ENCODE data around the gene UGT1A3. TPM values are rescaled to one million over a fixed set of nuclear protein-coding genes. Genes with fewer than 3 reads are reported as not detected.

The UGT1A3 gene
- total RNA-seq, 1 donor from 2014 or later = not detected

GRCh38 chr2:233691443-233692433, 37.1 kb upstream of the UGT1A3 start:
- H3K27ac Mint-ChIP-seq = no peak overlapping the region
- no peak overlapping the region for H3K4me3 Mint-ChIP-seq
- POLR2A ChIA-PET = no interaction called here
- no peaks in the 10 kb centered on the region for H3K4me1 Mint-ChIP-seq
- H3K27me3 Mint-ChIP-seq = peaks cover under 1% of the 10 kb centered on the region
- TF ChIP-seq CTCF (IDR thresholded peaks at IDR 0.05) = no peak
- CTCF ChIA-PET = no interaction called here
- no peaks in the 10 kb centered on the region for H3K36me3 Mint-ChIP-seq (ENCODE audit: low read depth)
- ATAC-seq (ENCODE audit: low read depth) = no peak
- H3K9me3 Mint-ChIP-seq = no peaks in the 10 kb centered on the region
- DNase-seq = no peak
- intact Hi-C loops (cut with micrococcal nuclease) = no loop called here

GRCh38 chr2:233692648-233693047, 36.2 kb upstream of the UGT1A3 start, which contains the start of gene UGT1A6:
TSS of gene UGT1A6 (plus strand) at chr2:233692890. CDS start at chr2:233693005, 115 bp downstream.
- ChIA-PET CTCF (no interaction called here), POLR2A (no interaction called here)
- Mint-ChIP-seq H3K9me3 (no peaks in the 10 kb centered on the region), H3K27ac (no peak within 1 kb of the TSS), H3K27me3 (peaks cover 5% of the 10 kb centered on the region), H3K4me1 (no peaks in the 10 kb centered on the region), H3K4me3 (no peak within 1 kb of the TSS), H3K36me3 (ENCODE audit: low read depth) (no peaks in the 10 kb centered on the region)
- no peak for TF ChIP-seq CTCF (IDR thresholded peaks at IDR 0.05)
- no peak for ATAC-seq (ENCODE audit: low read depth)
- intact Hi-C loops (cut with micrococcal nuclease) = no loop called here
- no peak for DNase-seq

GRCh38 chr2:233693963-233694362, 34.9 kb upstream of the UGT1A3 start:
- POLR2A ChIA-PET = no interaction called here
- Mint-ChIP-seq H3K9me3 (no peaks in the 10 kb centered on the region), H3K4me3 (no peak overlapping the region), H3K27me3 (peaks cover 5% of the 10 kb centered on the region), H3K36me3 (ENCODE audit: low read depth) (no peaks in the 10 kb centered on the region), H3K4me1 (no peaks in the 10 kb centered on the region), H3K27ac (no peak overlapping the region)
- CTCF ChIA-PET = no interaction called here
- intact Hi-C loops (cut with micrococcal nuclease) = no loop called here
- DNase-seq (no peak), ATAC-seq (ENCODE audit: low read depth) (no peak)
- no peak for TF ChIP-seq CTCF (IDR thresholded peaks at IDR 0.05)

- CTCF ChIA-PET = interaction anchor here (0.7 kb wide), 1 partner anchor 13 kb away, joined by 3 read pairs; no protein-coding TSS in a partner anchor
- ATAC-seq (ENCODE audit: low read depth) (no peak), DNase-seq (no peak)
- intact Hi-C loops (cut with micrococcal nuclease) = no loop called here
- Mint-ChIP-seq H3K9me3 (no peaks in the 10 kb centered on the region), H3K27ac (no peak overlapping the region), H3K4me3 (no peak overlapping the region), H3K36me3 (ENCODE audit: low read depth) (no peaks in the 10 kb centered on the region), H3K4me1 (no peaks in the 10 kb centered on the region), H3K27me3 (peaks cover 5% of the 10 kb centered on the region)
- no peak for TF ChIP-seq CTCF (IDR thresholded peaks at IDR 0.05)
- POLR2A ChIA-PET = no interaction called here
Observed at GRCh38 chr2:233698740-233699139, 30.1 kb upstream of the UGT1A3 start.

- DNase-seq = no peak
- Mint-ChIP-seq H3K4me3 (no peak overlapping the region), H3K4me1 (no peaks in the 10 kb centered on the region), H3K27ac (no peak overlapping the region), H3K9me3 (peaks cover 3% of the 10 kb centered on the region), H3K27me3 (peaks cover 5% of the 10 kb centered on the region), H3K36me3 (ENCODE audit: low read depth) (no peaks in the 10 kb centered on the region)
- CTCF ChIA-PET = no interaction called here
- no peak for TF ChIP-seq CTCF (IDR thresholded peaks at IDR 0.05)
- intact Hi-C loops (cut with micrococcal nuclease) = loop anchor here (10.0 kb wide), 1 partner anchor 145 kb away; no protein-coding TSS in a partner anchor
- POLR2A ChIA-PET = no interaction called here
- ATAC-seq (ENCODE audit: low read depth) = no peak
Observed at GRCh38 chr2:233699424-233700027, 29.3 kb upstream of the UGT1A3 start.

Data from activated B cell treated with CpG ODN at 0.5 μM for 24 hours (primary cell).